Naive thymus-derived CD4-positive, alpha-beta T cell (primary cell): ENCODE data around the gene GRAMD4. TPM values are rescaled to one million over a fixed set of nuclear protein-coding genes. Genes with fewer than 3 reads are reported as not detected.

ENCODE experiments used
- ATAC-seq: fragments of 150-1000 bp; cut with Tn5 transposase; 2 replicates; pipeline ENCODE4 v1.10.0; 2021; ENCODE audit warnings: mild to moderate bottlenecking, moderate library complexity
- CTCF ChIA-PET: fragments of 350-600 bp; sonication (Branson Sonifier 250); formaldehyde crosslinking; loops from one replicate; lab custom pipeline; 2021; ENCODE audit warnings: antibody characterized with exemption; lab: Charles Lee
- POLR2A ChIA-PET: fragments of 350-600 bp; sonication (Branson Sonifier 250); formaldehyde crosslinking; loops from one replicate; lab custom pipeline; 2021; ENCODE audit warnings: antibody characterized with exemption, inconsistent platforms; lab: Charles Lee
- DNase-seq, 9 donors: peaks; one replicate each; pipeline versions ENCODE4 v3.0.0 to v3.0.0-alpha.2; 2020 to 2022; ENCODE audit warnings: mixed read lengths in 1 of 9
- H3K27ac ChIP-seq: one replicate; pipeline ENCODE4 v1.7.0; 2013; ENCODE audit warnings: mild to moderate bottlenecking, low read depth, low read length, moderate library complexity
- H3K27me3 ChIP-seq, 2 donors: one replicate each; pipeline ENCODE4 v1.7.0; 2013; ENCODE audit warnings: low read length in 2 of 2, mild to moderate bottlenecking in 2 of 2, moderate library complexity in 2 of 2; ENCODE audit not compliant: control insufficient read depth in 2 of 2, insufficient read depth in 2 of 2
- H3K36me3 ChIP-seq, 3 experiments: 1 replicate in 2 of 3; 2 replicates in 1 of 3; pipeline ENCODE4 v1.7.0; 2013; ENCODE audit warnings: low read length in 3 of 3, mild to moderate bottlenecking in 3 of 3, moderate library complexity in 1 of 3; ENCODE audit not compliant: insufficient read depth in 3 of 3, control insufficient read depth in 2 of 3
- H3K4me1 ChIP-seq, 2 donors: one replicate each; pipeline ENCODE4 v1.7.0; 2013; ENCODE audit warnings: low read length in 2 of 2, mild to moderate bottlenecking in 2 of 2, moderate library complexity in 1 of 2; ENCODE audit not compliant: control insufficient read depth in 2 of 2, insufficient read depth in 2 of 2
- H3K4me3 ChIP-seq: 2 replicates; pipeline ENCODE4 v1.7.0; 2013; ENCODE audit warnings: mild to moderate bottlenecking, low read length
- H3K9me3 ChIP-seq, 3 experiments: 1 replicate in 2 of 3; 2 replicates in 1 of 3; pipeline ENCODE4 v1.7.0; 2013; ENCODE audit warnings: low read length in 3 of 3; ENCODE audit not compliant: control insufficient read depth in 2 of 3
- H3K27ac Mint-ChIP-seq, 9 donors: one replicate each; pipeline ENCODE4 v1.8.0; 2020 to 2022; ENCODE audit warnings: mixed read lengths in 9 of 9, mild to moderate bottlenecking in 8 of 9, moderate library complexity in 5 of 9, inconsistent platforms in 2 of 9
- H3K27me3 Mint-ChIP-seq, 5 donors: one replicate each; pipeline ENCODE4 v1.8.0; 2021 to 2022; ENCODE audit warnings: mixed read lengths in 5 of 5, mild to moderate bottlenecking in 1 of 5
- H3K36me3 Mint-ChIP-seq, 5 donors: one replicate each; pipeline ENCODE4 v1.8.0; 2020 to 2022; ENCODE audit warnings: mixed read lengths in 5 of 5, mild to moderate bottlenecking in 3 of 5, inconsistent platforms in 1 of 5
- H3K4me1 Mint-ChIP-seq, 7 donors: one replicate each; pipeline ENCODE4 v1.8.0; 2020 to 2022; ENCODE audit warnings: mixed read lengths in 7 of 7, mild to moderate bottlenecking in 3 of 7, inconsistent platforms in 1 of 7
- H3K4me3 Mint-ChIP-seq, 10 donors: one replicate each; pipeline ENCODE4 v1.8.0; 2020 to 2022; ENCODE audit warnings: mild to moderate bottlenecking in 10 of 10, mixed read lengths in 10 of 10, moderate library complexity in 6 of 10, inconsistent platforms in 2 of 10
- H3K9me3 Mint-ChIP-seq, 11 donors: one replicate each; pipeline ENCODE4 v1.8.0; 2020 to 2022; ENCODE audit warnings: mixed read lengths in 11 of 11, mild to moderate bottlenecking in 4 of 11, inconsistent platforms in 1 of 11, moderate library complexity in 1 of 11
- intact Hi-C, 2 donors: fragments of 100-400 bp; cut with micrococcal nuclease; formaldehyde crosslinking; loops; one replicate each; pipeline ENCODE4 v1.15.1; 2023
- polyA plus RNA-seq, 2 donors: library from polyadenylated mRNA; unstranded; fragments of 300-500 nt; fragmentation: Illumina TruSeq; gene quantifications; one replicate each; pipeline ENCODE4 v1.2.3, GENCODE V29; 2021
- total RNA-seq, 6 experiments: library from RNA in 5 of 6; stranded (reverse) in 5 of 6; gene quantifications; 1 replicate in 5 of 6; 2 replicates in 1 of 6; pipeline ENCODE4 v1.2.3 and lab custom pipeline; 2021 to 2026

The GRAMD4 gene
- total and polyA plus RNA-seq, 7 experiments from 2014 or later, result 2.1 to 48.5 (median 14.8) TPM

DNA sequence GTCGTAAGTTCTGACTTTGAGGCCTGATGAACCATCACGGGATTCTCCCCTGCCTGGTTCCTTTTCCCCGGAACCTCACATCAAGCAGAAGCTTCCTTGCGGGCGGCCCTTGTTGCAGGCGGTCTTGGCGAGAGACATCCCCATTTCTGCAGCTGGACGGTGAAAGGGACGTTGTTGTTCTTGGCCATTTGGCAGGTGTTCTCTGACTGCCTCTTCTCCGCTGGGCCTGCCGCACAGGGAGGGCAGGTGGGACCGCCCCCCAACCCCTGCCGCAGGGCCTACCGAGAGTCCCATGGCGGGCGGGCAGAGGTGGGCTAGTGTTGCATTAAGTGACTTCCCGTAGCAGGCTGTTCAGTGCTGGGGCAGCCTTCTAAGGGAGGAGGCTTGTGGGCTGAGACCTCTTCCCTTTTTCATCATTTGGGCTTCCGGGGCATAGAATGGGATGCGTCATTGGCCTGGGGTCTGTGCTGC is 26.9 kb upstream of the GRAMD4 start:
- Histone ChIP-seq H3K36me3 (no peaks in the 10 kb centered on the region), H3K27ac (no peak overlapping the region), H3K4me3 (no peak overlapping the region), H3K27me3 (no peaks in the 10 kb centered on the region), H3K4me1 (peaks cover 9 to 12% of the 10 kb centered on the region in 2 donors), H3K9me3 (no peaks in the 10 kb centered on the region)
- peak overlapping the region in 8 of 10 donors; percentile 23 to 86 (median 76) for H3K4me3 Mint-ChIP-seq
- H3K4me1 Mint-ChIP-seq, result peaks cover 0 to 35% (median 17%) of the 10 kb centered on the region in 7 donors
- ATAC-seq (peak; percentile 88), DNase-seq (no peak)
- no peaks in the 10 kb centered on the region for H3K27me3 Mint-ChIP-seq
- H3K9me3 Mint-ChIP-seq, result no peaks in the 10 kb centered on the region
- H3K27ac Mint-ChIP-seq, result peak overlapping the region in 2 of 9 donors; percentile 58 to 89
- POLR2A ChIA-PET, result no interaction called here
- intact Hi-C loops, result loop anchor here in 1 of 2 donors (2.0 kb wide), 1 partner anchor 20 kb away; no protein-coding TSS in a partner anchor
- CTCF ChIA-PET, result no interaction called here
- peaks cover 0 to 2% (median 0%) of the 10 kb centered on the region in 5 donors for H3K36me3 Mint-ChIP-seq

GRCh38 chr22:46593996-46594946 is 25.9 kb upstream of the GRAMD4 start:
- Mint-ChIP-seq H3K27me3 (no peaks in the 10 kb centered on the region), H3K4me3 (no peak overlapping the region), H3K4me1 (peaks cover 0 to 33% (median 17%) of the 10 kb centered on the region in 7 donors), H3K9me3 (no peaks in the 10 kb centered on the region), H3K36me3 (peaks cover 0 to 2% (median 0%) of the 10 kb centered on the region in 5 donors), H3K27ac (peak overlapping the region in 1 of 9 donors; percentile 18)
- Histone ChIP-seq H3K4me3 (no peak overlapping the region), H3K36me3 (no peaks in the 10 kb centered on the region), H3K27ac (no peak overlapping the region), H3K9me3 (no peaks in the 10 kb centered on the region), H3K27me3 (no peaks in the 10 kb centered on the region), H3K4me1 (peaks cover 9 to 12% of the 10 kb centered on the region in 2 donors)
- ChIA-PET CTCF (no interaction called here), POLR2A (interaction anchor here (0.6 kb wide), 2 partner anchors 69 to 240 kb away, joined by 3 read pairs; no protein-coding TSS in a partner anchor)
- intact Hi-C loops, result loop anchor here in 1 of 2 donors (2.0 kb wide), 1 partner anchor 19 kb away; no protein-coding TSS in a partner anchor
- ATAC-seq (no peak), DNase-seq (no peak)

DNA sequence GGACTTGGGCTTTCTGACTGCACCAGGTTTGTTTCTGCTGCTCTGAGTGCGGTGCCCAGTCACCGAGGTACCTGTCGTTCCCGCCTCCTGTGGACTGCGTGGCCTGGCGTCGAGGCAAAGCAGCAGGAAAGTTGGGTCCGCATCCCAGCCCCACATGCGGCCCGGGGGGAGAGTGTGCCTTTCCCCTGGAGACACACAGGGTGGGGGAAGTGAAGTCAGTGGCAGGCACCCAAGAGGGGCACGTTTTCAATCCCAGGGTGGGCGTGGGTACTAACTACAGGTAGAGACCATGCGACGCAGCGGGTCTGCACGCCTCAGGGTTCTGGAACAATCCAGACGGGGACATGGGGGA is 25.3 kb upstream of the GRAMD4 start:
- Histone ChIP-seq H3K4me3 (no peak overlapping the region), H3K4me1 (peaks cover 9 to 12% of the 10 kb centered on the region in 2 donors), H3K36me3 (no peaks in the 10 kb centered on the region), H3K9me3 (no peaks in the 10 kb centered on the region), H3K27me3 (no peaks in the 10 kb centered on the region), H3K27ac (no peak overlapping the region)
- Mint-ChIP-seq H3K4me3 (no peak overlapping the region), H3K27ac (no peak overlapping the region), H3K36me3 (peaks cover 0 to 2% (median 0%) of the 10 kb centered on the region in 5 donors), H3K4me1 (peaks cover 0 to 30% (median 17%) of the 10 kb centered on the region in 7 donors), H3K9me3 (no peaks in the 10 kb centered on the region), H3K27me3 (no peaks in the 10 kb centered on the region)
- ATAC-seq (no peak), DNase-seq (no peak)
- ChIA-PET POLR2A (interaction anchor here (0.6 kb wide), 1 partner anchor 240 kb away, joined by 3 read pairs; no protein-coding TSS in a partner anchor), CTCF (no interaction called here)
- intact Hi-C loops, result no loop called here

DNA sequence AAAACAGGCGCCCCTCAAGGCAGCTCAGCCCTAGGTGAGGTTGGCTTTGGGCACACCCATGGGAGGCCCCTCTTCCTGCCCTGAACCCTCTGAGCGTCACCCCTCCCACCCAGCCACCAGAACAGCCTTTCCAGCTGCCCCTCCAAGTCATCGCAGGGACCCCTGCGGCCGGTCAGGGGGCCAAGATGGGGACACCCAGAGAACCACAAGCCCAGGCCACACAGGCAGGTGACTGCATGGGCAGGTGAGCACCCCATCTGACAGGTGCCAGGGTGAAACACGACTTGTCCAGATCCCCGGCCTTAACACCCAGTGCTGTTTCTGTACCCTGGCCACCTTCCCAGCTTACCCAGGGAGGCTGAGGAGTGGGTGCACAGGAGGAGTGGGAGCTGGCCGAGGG is 24.6 kb upstream of the GRAMD4 start:
- CTCF ChIA-PET, result no interaction called here
- POLR2A ChIA-PET, result no interaction called here
- H3K4me1 ChIP-seq, result peaks cover 9 to 12% of the 10 kb centered on the region in 2 donors
- DNase-seq (no peak), ATAC-seq (no peak)
- H3K27me3 Mint-ChIP-seq, result no peaks in the 10 kb centered on the region
- H3K4me3 Mint-ChIP-seq, result no peak overlapping the region
- intact Hi-C loops, result no loop called here
- H3K36me3 ChIP-seq, result no peaks in the 10 kb centered on the region
- H3K27ac Mint-ChIP-seq, result no peak overlapping the region
- H3K9me3 ChIP-seq, result no peaks in the 10 kb centered on the region
- peaks cover 0 to 27% (median 17%) of the 10 kb centered on the region in 7 donors for H3K4me1 Mint-ChIP-seq
- no peak overlapping the region for H3K27ac ChIP-seq
- no peak overlapping the region for H3K4me3 ChIP-seq
- no peaks in the 10 kb centered on the region for H3K9me3 Mint-ChIP-seq
- H3K36me3 Mint-ChIP-seq, result peaks cover 0 to 2% (median 0%) of the 10 kb centered on the region in 5 donors
- H3K27me3 ChIP-seq, result no peaks in the 10 kb centered on the region

GRCh38 chr22:46596032-46596441 is 24.1 kb upstream of the GRAMD4 start:
- H3K9me3 ChIP-seq, result no peaks in the 10 kb centered on the region
- DNase-seq (no peak), ATAC-seq (no peak)
- H3K36me3 ChIP-seq, result no peaks in the 10 kb centered on the region
- H3K27ac ChIP-seq, result no peak overlapping the region
- POLR2A ChIA-PET, result no interaction called here
- peaks cover 9 to 12% of the 10 kb centered on the region in 2 donors for H3K4me1 ChIP-seq
- H3K4me3 ChIP-seq, result no peak overlapping the region
- no peaks in the 10 kb centered on the region for H3K27me3 Mint-ChIP-seq
- H3K36me3 Mint-ChIP-seq, result peaks cover 0 to 2% (median 0%) of the 10 kb centered on the region in 5 donors
- no peak overlapping the region for H3K27ac Mint-ChIP-seq
- H3K27me3 ChIP-seq, result no peaks in the 10 kb centered on the region
- CTCF ChIA-PET, result no interaction called here
- H3K4me3 Mint-ChIP-seq, result no peak overlapping the region
- peaks cover 0 to 25% (median 17%) of the 10 kb centered on the region in 7 donors for H3K4me1 Mint-ChIP-seq
- intact Hi-C loops, result no loop called here
- H3K9me3 Mint-ChIP-seq, result no peaks in the 10 kb centered on the region

- Mint-ChIP-seq H3K4me3 (no peak overlapping the region), H3K27ac (no peak overlapping the region), H3K4me1 (peaks cover 0 to 23% (median 17%) of the 10 kb centered on the region in 7 donors), H3K9me3 (no peaks in the 10 kb centered on the region), H3K36me3 (peaks cover 0 to 2% (median 0%) of the 10 kb centered on the region in 5 donors), H3K27me3 (no peaks in the 10 kb centered on the region)
- H3K4me3 ChIP-seq, result no peak overlapping the region
- H3K27ac ChIP-seq, result no peak overlapping the region
- H3K9me3 ChIP-seq, result no peaks in the 10 kb centered on the region
- H3K27me3 ChIP-seq, result no peaks in the 10 kb centered on the region
- DNase-seq (no peak), ATAC-seq (no peak)
- H3K4me1 ChIP-seq, result peaks cover 9 to 12% of the 10 kb centered on the region in 2 donors
- CTCF ChIA-PET, result no interaction called here
- POLR2A ChIA-PET, result interaction anchor here (1.0 kb wide), 1 partner anchor 17 kb away, joined by 4 read pairs; no protein-coding TSS in a partner anchor
- intact Hi-C loops, result no loop called here
- no peaks in the 10 kb centered on the region for H3K36me3 ChIP-seq
Measured at GRCh38 chr22:46596819-46597218, 23.4 kb upstream of the GRAMD4 start.
